ENCODE results near the gene LARGE1.

- TF ChIP-seq FOSL1 (CRISPR knock-in tag; IDR thresholded peaks at IDR 0.05; ENCODE audit: borderline replicate concordance) (no peak), ZNF333 (CRISPR knock-in tag; IDR thresholded peaks at IDR 0.05; ENCODE audit: borderline replicate concordance) (no peak), DNMT1 (CRISPR knock-in tag; IDR thresholded peaks at IDR 0.05) (no peak), ZBTB8A (CRISPR knock-in tag; IDR thresholded peaks at IDR 0.05; ENCODE audit: borderline replicate concordance, low read depth) (no peak), ZNF432 (CRISPR knock-in tag; IDR thresholded peaks at IDR 0.05; ENCODE audit: borderline replicate concordance) (no peak), TARDBP (CRISPR knock-in tag; IDR thresholded peaks at IDR 0.05) (no peak), HIVEP1 (CRISPR knock-in tag; IDR thresholded peaks at IDR 0.05) (no peak), ARNTL (CRISPR knock-in tag; IDR thresholded peaks at IDR 0.05) (no peak), EZH2 (conservative IDR thresholded peaks at IDR 0.05; ENCODE audit: low read depth, low read length) (no peak), ELF1 (CRISPR knock-in tag; IDR thresholded peaks at IDR 0.05) (no peak), CTCF (CRISPR knock-in tag; IDR thresholded peaks at IDR 0.05) (no peak), SMARCE1 (IDR thresholded peaks at IDR 0.05; ENCODE audit: borderline replicate concordance) (no peak)
- TF ChIP-seq, protein P1, sequence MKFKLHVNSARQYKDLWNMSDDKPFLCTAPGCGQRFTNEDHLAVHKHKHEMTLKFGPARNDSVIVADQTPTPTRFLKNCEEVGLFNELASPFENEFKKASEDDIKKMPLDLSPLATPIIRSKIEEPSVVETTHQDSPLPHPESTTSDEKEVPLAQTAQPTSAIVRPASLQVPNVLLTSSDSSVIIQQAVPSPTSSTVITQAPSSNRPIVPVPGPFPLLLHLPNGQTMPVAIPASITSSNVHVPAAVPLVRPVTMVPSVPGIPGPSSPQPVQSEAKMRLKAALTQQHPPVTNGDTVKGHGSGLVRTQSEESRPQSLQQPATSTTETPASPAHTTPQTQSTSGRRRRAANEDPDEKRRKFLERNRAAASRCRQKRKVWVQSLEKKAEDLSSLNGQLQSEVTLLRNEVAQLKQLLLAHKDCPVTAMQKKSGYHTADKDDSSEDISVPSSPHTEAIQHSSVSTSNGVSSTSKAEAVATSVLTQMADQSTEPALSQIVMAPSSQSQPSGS (CRISPR knock-in tag; IDR thresholded peaks at IDR 0.05) = no peak
- TF ChIP-seq, protein P2, sequence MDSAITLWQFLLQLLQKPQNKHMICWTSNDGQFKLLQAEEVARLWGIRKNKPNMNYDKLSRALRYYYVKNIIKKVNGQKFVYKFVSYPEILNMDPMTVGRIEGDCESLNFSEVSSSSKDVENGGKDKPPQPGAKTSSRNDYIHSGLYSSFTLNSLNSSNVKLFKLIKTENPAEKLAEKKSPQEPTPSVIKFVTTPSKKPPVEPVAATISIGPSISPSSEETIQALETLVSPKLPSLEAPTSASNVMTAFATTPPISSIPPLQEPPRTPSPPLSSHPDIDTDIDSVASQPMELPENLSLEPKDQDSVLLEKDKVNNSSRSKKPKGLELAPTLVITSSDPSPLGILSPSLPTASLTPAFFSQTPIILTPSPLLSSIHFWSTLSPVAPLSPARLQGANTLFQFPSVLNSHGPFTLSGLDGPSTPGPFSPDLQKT (CRISPR knock-in tag; IDR thresholded peaks at IDR 0.05; ENCODE audit: borderline replicate concordance) = no peak
Measured at GRCh38 chr22:33842421-33843094, 77.7 kb downstream of the LARGE1 start.
